SK-N-SH treated with all-trans-retinoic acid at 6 μM for 48 hours (cell line): Measurements from ENCODE around the gene TUFT1.

Source experiments
- ATAC-seq: fragments of 200-7000 bp; cut with Tn5 transposase; 3 replicates; pipeline ENCODE4 v1.9.1; 2020; ENCODE audit warnings: mild to moderate bottlenecking, moderate library complexity
- ARNTL ChIP-seq: fragments of 450-650 bp; formaldehyde crosslinking; IDR thresholded peaks from 2 replicates; pipeline ENCODE4 v1.5.0; 2020; ENCODE audit warnings: low read depth, mild to moderate bottlenecking, moderate library complexity, borderline replicate concordance
- BACH2 ChIP-seq: fragments of 250-450 bp; sonication (Bioruptor Pico); IDR thresholded peaks from 2 replicates; pipeline ENCODE4 v1.9.0; 2021; ENCODE audit warnings: mild to moderate bottlenecking, borderline replicate concordance
- CREB5 ChIP-seq: fragments of 250-450 bp; sonication (Bioruptor Pico); IDR thresholded peaks from 2 replicates; pipeline ENCODE4 v1.5.1; 2020; ENCODE audit warnings: low read depth, mild to moderate bottlenecking, moderate library complexity
- CSDC2 ChIP-seq: fragments of 250-450 bp; sonication (Bioruptor Pico); IDR thresholded peaks from 2 replicates; pipeline ENCODE4 v1.5.0; 2020; ENCODE audit warnings: mild to moderate bottlenecking, moderate library complexity
- ESRRG ChIP-seq: fragments of 250-450 bp; sonication (Bioruptor Pico); IDR thresholded peaks from 2 replicates; pipeline ENCODE4 v1.6.1; 2021; ENCODE audit warnings: mild to moderate bottlenecking
- ISL1 ChIP-seq: fragments of 250-450 bp; sonication (Bioruptor Pico); IDR thresholded peaks from 2 replicates; pipeline ENCODE4 v2.1.2; 2022; ENCODE audit warnings: mild to moderate bottlenecking, moderate library complexity
- OSR1 ChIP-seq: fragments of 250-450 bp; sonication (Bioruptor Pico); IDR thresholded peaks from 2 replicates; pipeline ENCODE4 v1.8.0; 2022; ENCODE audit warnings: moderate library complexity, mild to moderate bottlenecking, inconsistent platforms
- POU6F1 ChIP-seq: fragments of 250-450 bp; sonication (Bioruptor Pico); IDR thresholded peaks from 2 replicates; pipeline ENCODE4 v1.8.0; 2021; ENCODE audit warnings: low read depth, mild to moderate bottlenecking, moderate library complexity, borderline replicate concordance
- PPARA ChIP-seq: fragments of 250-450 bp; sonication (Bioruptor Pico); IDR thresholded peaks from 2 replicates; pipeline ENCODE4 v1.5.0; 2020; ENCODE audit warnings: mild to moderate bottlenecking, borderline replicate concordance
- RARB ChIP-seq: fragments of 250-450 bp; sonication (Bioruptor Pico); IDR thresholded peaks from 2 replicates; pipeline ENCODE4 v1.8.0; 2021; ENCODE audit warnings: mild to moderate bottlenecking, moderate library complexity
- SNAI2 ChIP-seq: fragments of 250-450 bp; sonication (Bioruptor Pico); IDR thresholded peaks from 2 replicates; pipeline ENCODE4 v1.5.0; 2020; ENCODE audit warnings: mild to moderate bottlenecking, moderate library complexity
- TCF4 ChIP-seq: fragments of 250-450 bp; sonication (Bioruptor Pico); IDR thresholded peaks from 2 replicates; pipeline ENCODE4 v1.8.0; 2021; ENCODE audit warnings: mild to moderate bottlenecking, moderate library complexity, borderline replicate concordance
- TOX ChIP-seq: fragments of 250-450 bp; sonication (Bioruptor Pico); IDR thresholded peaks from 2 replicates; pipeline ENCODE4 v1.8.0; 2021; ENCODE audit warnings: mild to moderate bottlenecking, moderate library complexity, borderline replicate concordance
- ZC3H10 ChIP-seq: fragments of 250-450 bp; sonication (Bioruptor Pico); IDR thresholded peaks from 2 replicates; pipeline ENCODE4 v1.5.1; 2021; ENCODE audit warnings: mild to moderate bottlenecking, moderate library complexity
- ZFP3 ChIP-seq: fragments of 250-450 bp; sonication (Bioruptor Pico); IDR thresholded peaks from 2 replicates; pipeline ENCODE4 v1.5.0; 2020; ENCODE audit warnings: mild to moderate bottlenecking, moderate library complexity
- ZNF565 ChIP-seq: fragments of 450-650 bp; formaldehyde crosslinking; conservative IDR thresholded peaks from 2 replicates; pipeline ENCODE4 v1.5.0; 2020; ENCODE audit warnings: low read depth, mild to moderate bottlenecking, moderate library complexity
- ZNF70 ChIP-seq: fragments of 450-650 bp; formaldehyde crosslinking; IDR thresholded peaks from 2 replicates; pipeline ENCODE4 v1.5.0; 2020; ENCODE audit warnings: mild to moderate bottlenecking, moderate library complexity
- TF ChIP-seq, protein P1 (sequence below): fragments of 250-450 bp; sonication (Bioruptor Pico); IDR thresholded peaks from 2 replicates; pipeline ENCODE4 v1.5.0; 2020; ENCODE audit warnings: mild to moderate bottlenecking, moderate library complexity
- TF ChIP-seq, protein P2 (sequence below): fragments of 250-450 bp; sonication (Bioruptor Pico); IDR thresholded peaks from 2 replicates; pipeline ENCODE4 v1.8.0; 2020; ENCODE audit warnings: mild to moderate bottlenecking, moderate library complexity, borderline replicate concordance
- TF ChIP-seq, protein P3 (sequence below): fragments of 250-450 bp; sonication (Bioruptor Pico); IDR thresholded peaks from 2 replicates; pipeline ENCODE4 v1.5.1; 2021; ENCODE audit warnings: mild to moderate bottlenecking, moderate library complexity

The TUFT1 gene

DNA sequence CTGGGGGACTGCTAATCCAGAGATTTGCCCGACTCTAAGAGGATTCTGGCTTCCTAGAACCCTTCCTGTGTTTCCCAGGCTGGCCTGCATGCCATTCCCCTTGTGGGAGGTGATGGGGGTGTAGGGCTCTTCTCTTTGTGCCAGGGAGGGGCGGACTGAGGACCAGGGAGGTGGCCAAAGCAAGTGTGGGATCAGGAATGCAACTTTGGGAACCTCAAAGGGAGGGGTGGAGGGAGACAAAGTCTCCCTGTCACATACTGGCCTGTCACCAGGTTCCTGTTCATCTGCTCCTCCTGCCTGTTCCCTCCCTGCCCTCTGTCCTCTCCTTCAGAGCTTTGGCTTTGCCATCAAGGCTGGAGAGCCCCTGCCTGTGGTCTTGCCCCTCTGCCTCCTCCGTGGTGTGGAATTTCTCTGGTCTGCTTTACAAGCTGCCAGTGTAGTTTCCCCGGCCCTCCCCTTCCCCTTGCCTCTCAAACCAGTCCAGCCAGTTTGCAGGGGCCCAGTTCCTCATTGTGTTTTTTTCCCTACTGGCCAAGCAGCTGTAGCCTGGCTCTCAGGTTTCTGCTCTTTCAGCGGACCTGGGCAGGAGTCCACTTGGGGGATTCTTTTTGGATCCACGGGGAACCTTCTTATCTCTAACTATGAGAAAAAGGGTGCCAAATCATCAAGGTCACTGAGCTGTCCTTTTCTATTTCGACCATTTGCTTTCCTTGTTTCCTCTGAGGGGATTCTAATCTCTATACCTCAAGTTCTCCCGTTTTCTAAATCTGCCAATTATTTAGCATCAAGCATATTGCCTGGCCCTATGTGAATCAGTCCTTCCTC lies 27.1 kb upstream of the TUFT1 start:
- no peak for ATAC-seq
- TF ChIP-seq, protein P1, sequence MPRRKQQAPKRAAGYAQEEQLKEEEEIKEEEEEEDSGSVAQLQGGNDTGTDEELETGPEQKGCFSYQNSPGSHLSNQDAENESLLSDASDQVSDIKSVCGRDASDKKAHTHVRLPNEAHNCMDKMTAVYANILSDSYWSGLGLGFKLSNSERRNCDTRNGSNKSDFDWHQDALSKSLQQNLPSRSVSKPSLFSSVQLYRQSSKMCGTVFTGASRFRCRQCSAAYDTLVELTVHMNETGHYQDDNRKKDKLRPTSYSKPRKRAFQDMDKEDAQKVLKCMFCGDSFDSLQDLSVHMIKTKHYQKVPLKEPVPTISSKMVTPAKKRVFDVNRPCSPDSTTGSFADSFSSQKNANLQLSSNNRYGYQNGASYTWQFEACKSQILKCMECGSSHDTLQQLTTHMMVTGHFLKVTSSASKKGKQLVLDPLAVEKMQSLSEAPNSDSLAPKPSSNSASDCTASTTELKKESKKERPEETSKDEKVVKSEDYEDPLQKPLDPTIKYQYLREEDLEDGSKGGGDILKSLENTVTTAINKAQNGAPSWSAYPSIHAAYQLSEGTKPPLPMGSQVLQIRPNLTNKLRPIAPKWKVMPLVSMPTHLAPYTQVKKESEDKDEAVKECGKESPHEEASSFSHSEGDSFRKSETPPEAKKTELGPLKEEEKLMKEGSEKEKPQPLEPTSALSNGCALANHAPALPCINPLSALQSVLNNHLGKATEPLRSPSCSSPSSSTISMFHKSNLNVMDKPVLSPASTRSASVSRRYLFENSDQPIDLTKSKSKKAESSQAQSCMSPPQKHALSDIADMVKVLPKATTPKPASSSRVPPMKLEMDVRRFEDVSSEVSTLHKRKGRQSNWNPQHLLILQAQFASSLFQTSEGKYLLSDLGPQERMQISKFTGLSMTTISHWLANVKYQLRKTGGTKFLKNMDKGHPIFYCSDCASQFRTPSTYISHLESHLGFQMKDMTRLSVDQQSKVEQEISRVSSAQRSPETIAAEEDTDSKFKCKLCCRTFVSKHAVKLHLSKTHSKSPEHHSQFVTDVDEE (CRISPR knock-in tag) = no peak
- TF ChIP-seq ZNF70 (CRISPR knock-in tag) (no peak), POU6F1 (CRISPR knock-in tag) (no peak), ESRRG (no peak), RARB (CRISPR knock-in tag) (no peak), CREB5 (no peak), PPARA (CRISPR knock-in tag) (no peak), OSR1 (CRISPR knock-in tag) (no peak), TOX (CRISPR knock-in tag) (no peak)
- TF ChIP-seq, protein P2, sequence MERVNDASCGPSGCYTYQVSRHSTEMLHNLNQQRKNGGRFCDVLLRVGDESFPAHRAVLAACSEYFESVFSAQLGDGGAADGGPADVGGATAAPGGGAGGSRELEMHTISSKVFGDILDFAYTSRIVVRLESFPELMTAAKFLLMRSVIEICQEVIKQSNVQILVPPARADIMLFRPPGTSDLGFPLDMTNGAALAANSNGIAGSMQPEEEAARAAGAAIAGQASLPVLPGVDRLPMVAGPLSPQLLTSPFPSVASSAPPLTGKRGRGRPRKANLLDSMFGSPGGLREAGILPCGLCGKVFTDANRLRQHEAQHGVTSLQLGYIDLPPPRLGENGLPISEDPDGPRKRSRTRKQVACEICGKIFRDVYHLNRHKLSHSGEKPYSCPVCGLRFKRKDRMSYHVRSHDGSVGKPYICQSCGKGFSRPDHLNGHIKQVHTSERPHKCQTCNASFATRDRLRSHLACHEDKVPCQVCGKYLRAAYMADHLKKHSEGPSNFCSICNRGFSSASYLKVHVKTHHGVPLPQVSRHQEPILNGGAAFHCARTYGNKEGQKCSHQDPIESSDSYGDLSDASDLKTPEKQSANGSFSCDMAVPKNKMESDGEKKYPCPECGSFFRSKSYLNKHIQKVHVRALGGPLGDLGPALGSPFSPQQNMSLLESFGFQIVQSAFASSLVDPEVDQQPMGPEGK = no peak
- TF ChIP-seq, all 23 proteins: peak for 0

DNA sequence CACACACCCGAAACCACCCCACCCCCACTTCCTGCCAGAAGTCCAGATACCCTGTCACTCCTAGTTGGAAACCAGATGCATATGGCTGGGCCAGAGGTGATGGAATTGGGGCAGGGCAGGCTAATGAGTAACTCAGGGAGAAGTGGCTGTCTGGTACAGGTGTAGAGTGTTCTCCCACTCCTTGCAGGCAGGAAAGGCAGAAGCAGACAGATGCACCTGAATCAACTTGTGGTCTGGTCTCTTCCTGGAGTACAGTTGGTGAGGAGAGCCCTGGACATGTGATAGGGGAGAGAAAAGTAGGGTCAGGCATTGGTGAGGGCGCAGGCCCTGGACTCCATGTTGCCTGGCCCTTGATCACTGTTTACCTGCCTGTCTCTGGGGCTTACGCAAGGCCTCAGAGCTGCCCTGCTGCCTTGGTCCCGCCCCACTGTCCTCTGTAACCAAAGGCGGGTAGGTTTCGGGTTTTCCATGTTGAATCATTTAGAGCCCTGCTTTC lies 26.4 kb upstream of the TUFT1 start:
- ATAC-seq = no peak
- TF ChIP-seq BACH2 (CRISPR knock-in tag) (no peak), ESRRG (no peak), TCF4 (CRISPR knock-in tag) (peak; percentile 35; the same call in 1 of the 2 replicates), TOX (CRISPR knock-in tag) (no peak), ISL1 (no peak), ZC3H10 (CRISPR knock-in tag) (no peak)
- TF ChIP-seq, protein P3, sequence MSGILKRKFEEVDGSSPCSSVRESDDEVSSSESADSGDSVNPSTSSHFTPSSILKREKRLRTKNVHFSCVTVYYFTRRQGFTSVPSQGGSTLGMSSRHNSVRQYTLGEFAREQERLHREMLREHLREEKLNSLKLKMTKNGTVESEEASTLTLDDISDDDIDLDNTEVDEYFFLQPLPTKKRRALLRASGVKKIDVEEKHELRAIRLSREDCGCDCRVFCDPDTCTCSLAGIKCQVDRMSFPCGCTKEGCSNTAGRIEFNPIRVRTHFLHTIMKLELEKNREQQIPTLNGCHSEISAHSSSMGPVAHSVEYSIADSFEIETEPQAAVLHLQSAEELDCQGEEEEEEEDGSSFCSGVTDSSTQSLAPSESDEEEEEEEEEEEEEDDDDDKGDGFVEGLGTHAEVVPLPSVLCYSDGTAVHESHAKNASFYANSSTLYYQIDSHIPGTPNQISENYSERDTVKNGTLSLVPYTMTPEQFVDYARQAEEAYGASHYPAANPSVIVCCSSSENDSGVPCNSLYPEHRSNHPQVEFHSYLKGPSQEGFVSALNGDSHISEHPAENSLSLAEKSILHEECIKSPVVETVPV (CRISPR knock-in tag) = no peak

DNA sequence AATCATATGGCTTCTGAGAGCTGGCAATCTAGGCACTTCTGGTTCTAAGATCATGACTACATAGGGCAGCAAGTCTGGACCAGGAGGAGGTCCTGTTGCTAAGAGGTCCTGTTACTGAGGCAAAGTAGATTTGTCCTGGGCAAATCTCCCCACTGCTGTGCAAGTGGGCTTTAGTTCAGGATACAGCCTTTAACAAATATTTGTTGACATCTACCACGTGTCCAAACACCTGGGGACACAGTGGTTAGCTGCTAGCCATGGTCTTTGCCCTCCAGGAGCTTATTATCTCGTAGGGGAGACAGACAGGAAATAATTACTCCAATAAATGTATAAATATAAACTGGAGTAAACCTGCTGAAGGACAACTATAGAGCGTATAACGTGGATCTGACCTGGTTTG lies 25.7 kb upstream of the TUFT1 start:
- no peak for ATAC-seq
- TF ChIP-seq CSDC2 (CRISPR knock-in tag) (no peak), PPARA (CRISPR knock-in tag) (no peak), ZC3H10 (CRISPR knock-in tag) (no peak)

DNA sequence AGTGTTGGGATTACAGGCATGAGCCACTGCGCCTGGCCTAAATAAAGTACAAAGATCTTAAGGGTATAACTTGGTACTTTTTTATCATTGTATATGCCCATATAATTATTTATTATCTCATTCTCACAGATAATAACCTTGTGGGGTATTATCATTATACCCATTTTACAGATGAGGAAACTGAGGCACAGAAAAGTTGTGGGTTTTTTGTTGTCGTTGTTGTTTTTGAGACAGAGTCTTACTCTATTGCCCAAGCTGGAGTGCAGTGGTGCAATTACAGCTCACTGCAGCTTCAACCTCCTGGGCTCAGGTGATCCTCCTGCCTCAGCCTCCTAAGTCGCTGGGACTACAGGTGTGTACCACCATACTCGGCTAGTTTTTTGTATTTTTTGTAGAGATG lies 24.8 kb upstream of the TUFT1 start:
- no peak for ATAC-seq
- TF ChIP-seq BACH2 (CRISPR knock-in tag) (no peak), TCF4 (CRISPR knock-in tag) (no peak), ARNTL (CRISPR knock-in tag) (no peak), SNAI2 (no peak), RARB (CRISPR knock-in tag) (no peak), ZNF70 (CRISPR knock-in tag) (no peak), ZFP3 (CRISPR knock-in tag) (no peak), ZNF565 (CRISPR knock-in tag) (no peak), POU6F1 (CRISPR knock-in tag) (no peak), OSR1 (CRISPR knock-in tag) (no peak)
- TF ChIP-seq, protein P1 (CRISPR knock-in tag) = no peak
